GM13976 (cell line): ENCODE results near the gene PAX4.
"Not testable (repeated sequence)": the region's sequence is repeated elsewhere in the genome, so short reads cannot be mapped to it uniquely, and the experiment has no call there.

Experiments
- DNase-seq: peaks from one replicate; pipeline ENCODE4 v3.0.0; 2012; ENCODE audit warnings: low spot score
- CTCF ChIP-seq: IDR thresholded peaks from 2 replicates; pipeline ENCODE4 v1.5.1; 2012; ENCODE audit warnings: borderline replicate concordance, mild to moderate bottlenecking; ENCODE audit not compliant: insufficient read depth; ENCODE audit errors: extremely low read depth, missing control alignments, control extremely low read depth
- in situ Hi-C: fragments of 300-500 bp; cut with MboI; formaldehyde crosslinking; loops from one replicate; pipeline ENCODE4 v1.12.0; 2022; ENCODE audit warnings: low sequenced_read_pairs, mixed read lengths, inconsistent platforms; ENCODE audit not compliant: unreplicated experiment

Gene PAX4

DNA sequence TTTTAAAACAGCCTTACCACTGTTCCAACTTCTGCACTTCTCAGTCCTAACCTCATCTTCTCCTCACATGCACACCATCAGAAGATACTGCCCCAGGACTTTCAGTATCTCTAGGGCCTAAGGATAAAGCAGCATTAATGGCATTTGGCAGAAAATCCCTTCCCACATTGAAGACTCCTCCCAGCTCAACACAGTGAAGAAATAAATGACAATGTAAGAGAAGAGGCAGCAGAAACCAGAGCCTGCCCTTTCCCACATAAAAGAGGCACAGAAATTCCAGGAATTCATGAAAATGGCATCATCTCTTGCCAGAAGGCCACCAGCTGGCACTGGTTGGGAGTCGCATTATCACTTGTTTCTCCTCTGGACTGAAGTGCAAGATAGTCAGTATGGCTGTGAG is 36.2 kb downstream of the PAX4 start:
- in situ Hi-C loops: no loop called here

GRCh38 chr7:127580612-127581011 is 37.3 kb downstream of the PAX4 start:
- no peak for TF ChIP-seq CTCF
- DNase-seq: no peak
- in situ Hi-C loops: no loop called here

More for the DNA sequence above, 36.2 kb downstream of the PAX4 start:
- no peak for TF ChIP-seq CTCF
- no peak for DNase-seq

DNA sequence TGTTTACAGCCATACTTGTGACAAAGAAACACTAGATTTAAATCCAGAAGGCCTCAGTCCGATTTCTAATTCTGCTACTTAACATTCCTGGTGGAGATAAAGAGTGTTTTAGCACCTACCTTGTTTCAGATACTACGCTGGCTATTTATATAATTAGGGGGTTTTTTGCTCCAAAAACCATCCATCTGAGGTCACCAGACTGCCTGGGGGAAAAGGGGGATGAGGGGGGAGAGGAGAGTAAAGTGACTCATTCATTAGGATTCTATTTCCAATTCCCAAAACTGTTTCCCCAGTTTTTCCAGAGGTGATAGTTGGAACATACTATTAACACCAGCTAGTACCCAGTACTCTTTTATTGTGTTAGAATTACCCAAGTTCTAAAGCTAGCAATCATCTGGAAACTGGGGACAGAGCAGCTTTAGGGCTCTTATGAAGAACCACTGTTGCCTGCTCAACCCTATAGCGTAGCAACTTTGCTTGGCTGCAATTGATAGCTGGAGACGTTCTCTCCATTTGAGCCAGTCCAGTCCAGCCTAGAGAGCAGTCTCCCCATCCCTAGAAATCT is 39.1 kb downstream of the PAX4 start:
- in situ Hi-C loops: no loop called here
- no peak for DNase-seq
- no peak for TF ChIP-seq CTCF

GRCh38 chr7:127578036-127578684 is 39.8 kb downstream of the PAX4 start:
- peak; percentile 27 for TF ChIP-seq CTCF
- in situ Hi-C loops: no loop called here
- DNase-seq: no peak

- in situ Hi-C loops: no loop called here
- no peak for DNase-seq
- TF ChIP-seq CTCF: no peak
These were observed 46.0 kb downstream of the PAX4 start for GRCh38 chr7:127571741-127572505.

DNA sequence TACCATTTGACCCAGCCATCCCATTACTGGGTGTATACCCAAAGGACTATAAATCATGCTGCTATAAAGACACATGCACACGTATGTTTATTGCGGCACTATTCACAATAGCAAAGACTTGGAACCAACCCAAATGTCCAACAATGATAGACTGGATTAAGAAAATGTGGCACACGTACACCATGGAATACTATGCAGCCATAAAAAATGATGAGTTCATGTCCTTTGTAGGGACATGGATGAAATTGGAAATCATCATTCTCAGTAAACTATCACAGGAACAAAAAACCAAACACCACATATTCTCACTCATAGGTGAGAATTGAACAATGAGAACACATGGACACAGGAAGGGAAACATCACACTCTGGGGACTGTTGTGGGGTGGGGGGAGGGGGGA is 49.9 kb downstream of the PAX4 start:
- in situ Hi-C loops, DNase-seq: not testable (repeated sequence)

- no peak for DNase-seq
- in situ Hi-C loops: no loop called here
- no peak for TF ChIP-seq CTCF
These were observed 51.7 kb downstream of the PAX4 start for GRCh38 chr7:127566242-127566641.
